EL (cell line): ENCODE data around the gene DNAL1.

ENCODE experiments used
- DNase-seq: peaks from one replicate; pipeline ENCODE4 v3.0.0-alpha.2; 2016

DNAL1 gene

GRCh38 chr14:73726025-73726961 lies 81.5 kb downstream of the DNAL1 start:
- DNase-seq = no peak

GRCh38 chr14:73727166-73727565 lies 82.4 kb downstream of the DNAL1 start:
- DNase-seq = no peak

- DNase-seq = peak; percentile 78
These were observed 84.0 kb downstream of the DNAL1 start for GRCh38 chr14:73728717-73729330.

GRCh38 chr14:73729556-73730265 lies 84.9 kb downstream of the DNAL1 start:
- no peak for DNase-seq

- no peak for DNase-seq
These were observed 86.3 kb downstream of the DNAL1 start for GRCh38 chr14:73731111-73731510.

GRCh38 chr14:73732006-73732405 lies 87.2 kb downstream of the DNAL1 start:
- DNase-seq = no peak

- DNase-seq = no peak
These were observed 92.1 kb downstream of the DNAL1 start for GRCh38 chr14:73736842-73737241.

- DNase-seq = no peak
These were observed 93.9 kb downstream of the DNAL1 start for GRCh38 chr14:73738518-73739173.

- no peak for DNase-seq
These were observed 94.5 kb downstream of the DNAL1 start for GRCh38 chr14:73739174-73739898.

- DNase-seq = no peak
These were observed 95.3 kb downstream of the DNAL1 start for GRCh38 chr14:73739899-73740617.

GRCh38 chr14:73740618-73741326 lies 96.0 kb downstream of the DNAL1 start:
- DNase-seq = peak; percentile 29

- DNase-seq = peak; percentile 91
These were observed 96.6 kb downstream of the DNAL1 start for GRCh38 chr14:73741386-73741875.

GRCh38 chr14:73741876-73742519 lies 97.2 kb downstream of the DNAL1 start:
- DNase-seq = peak; percentile 31

GRCh38 chr14:73742520-73743238 lies 97.9 kb downstream of the DNAL1 start:
- no peak for DNase-seq

GRCh38 chr14:73743431-73743931 lies 98.7 kb downstream of the DNAL1 start:
- DNase-seq = no peak

GRCh38 chr14:73744175-73744867 lies 99.5 kb downstream of the DNAL1 start:
- DNase-seq = no peak

GRCh38 chr14:73744874-73745529 lies 100.2 kb downstream of the DNAL1 start:
- no peak for DNase-seq
